NCI-H128 (cell line): ENCODE data around the gene PNPLA3.
"Not testable (repeated sequence)": the region's sequence is repeated elsewhere in the genome, so short reads cannot be mapped to it uniquely, and the experiment has no call there.

Source experiments
- DNase-seq: peaks from one replicate; lab custom pipeline; 2025; ENCODE audit not compliant: unreplicated experiment; lab: John Stamatoyannopoulos, UW

PNPLA3 gene

DNA sequence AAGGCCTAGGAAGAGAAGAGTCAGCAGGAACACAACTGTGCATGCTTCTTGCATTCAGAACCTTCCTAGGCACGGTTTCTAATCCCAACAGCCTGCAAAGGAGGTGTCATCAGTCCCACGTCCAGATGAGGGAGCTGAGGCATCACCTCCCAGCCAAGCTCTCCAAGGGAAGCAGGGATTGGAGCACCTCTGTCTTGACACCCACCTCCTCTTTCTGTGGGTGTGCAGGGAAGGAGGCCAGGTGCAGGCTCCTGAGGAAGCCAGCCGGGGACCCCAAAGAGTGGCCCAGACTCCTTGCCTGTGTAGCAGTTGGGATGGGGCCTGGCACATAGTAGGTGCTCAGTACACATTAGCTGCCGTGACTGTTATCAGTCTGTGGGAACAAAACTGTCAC is 33.7 kb upstream of the PNPLA3 start:
- no peak for DNase-seq

DNA sequence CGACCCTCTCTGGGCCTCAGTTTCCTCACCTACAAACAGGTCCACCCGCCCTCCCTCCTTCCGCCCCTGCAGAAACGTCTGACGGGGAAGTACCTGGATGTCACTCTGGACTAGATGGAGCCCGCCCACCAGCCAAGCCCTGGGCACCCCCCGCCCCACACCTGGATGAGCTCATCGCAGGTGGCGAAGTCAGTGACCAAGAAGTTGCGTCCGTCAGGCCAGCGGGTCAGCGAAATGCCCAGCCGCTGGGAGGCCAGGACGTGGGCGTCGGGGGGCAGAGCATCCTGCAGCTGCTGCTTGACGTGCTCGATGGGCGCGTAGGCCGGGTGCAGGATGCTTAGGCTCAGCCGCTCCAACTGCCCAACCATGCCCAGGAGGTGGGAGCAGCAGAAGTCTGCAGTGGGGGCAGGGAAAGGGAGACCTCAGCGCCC is 32.7 kb upstream of the PNPLA3 start:
- DNase-seq, result no peak

DNA sequence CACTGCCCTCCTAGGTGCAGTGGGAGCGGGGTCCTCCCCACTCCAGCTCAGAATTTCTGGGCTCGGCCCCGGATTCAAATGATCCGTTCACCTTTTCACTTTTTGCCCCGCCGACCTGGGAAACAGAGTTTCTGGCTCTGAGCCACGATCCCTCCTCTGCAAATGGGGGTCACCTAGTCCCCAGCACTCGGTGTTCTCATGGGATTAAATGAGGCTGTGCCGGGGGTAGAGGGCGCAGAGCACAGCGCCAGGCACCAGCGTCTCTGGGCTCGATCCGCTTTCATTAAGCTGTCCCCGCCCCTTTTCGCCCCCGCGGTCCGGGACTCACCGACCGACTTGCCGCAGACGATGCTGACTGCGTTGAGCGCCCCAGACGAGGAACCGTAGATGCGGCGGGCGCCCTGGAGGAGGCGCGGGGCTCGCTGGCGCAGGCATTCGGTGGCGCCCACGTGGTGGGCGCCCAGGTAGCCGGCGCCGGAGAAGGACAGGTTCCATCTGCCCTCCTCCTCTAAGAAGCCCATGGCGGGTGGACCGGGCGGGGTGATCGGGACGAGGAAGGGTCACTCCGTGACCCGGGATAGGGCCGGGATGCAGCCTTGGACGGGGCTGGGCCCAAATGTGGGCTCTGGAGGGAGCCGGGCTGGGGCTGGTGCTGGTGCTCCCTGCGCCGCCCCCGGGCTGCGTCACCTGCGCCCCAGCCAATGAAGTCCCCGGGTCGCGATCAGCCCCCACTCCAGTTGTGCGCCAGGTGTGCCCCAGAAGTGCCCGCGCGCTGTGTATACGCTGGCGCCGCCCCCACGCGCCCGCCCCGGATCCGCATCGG is 32.0 kb upstream of the PNPLA3 start, which contains the start of gene PNPLA5:
Gene PNPLA5, minus strand, starts transcription at position 654 of the 823 bp plus-strand sequence. Its CDS starts 133 bp downstream, at position 521.
- no peak for DNase-seq

DNA sequence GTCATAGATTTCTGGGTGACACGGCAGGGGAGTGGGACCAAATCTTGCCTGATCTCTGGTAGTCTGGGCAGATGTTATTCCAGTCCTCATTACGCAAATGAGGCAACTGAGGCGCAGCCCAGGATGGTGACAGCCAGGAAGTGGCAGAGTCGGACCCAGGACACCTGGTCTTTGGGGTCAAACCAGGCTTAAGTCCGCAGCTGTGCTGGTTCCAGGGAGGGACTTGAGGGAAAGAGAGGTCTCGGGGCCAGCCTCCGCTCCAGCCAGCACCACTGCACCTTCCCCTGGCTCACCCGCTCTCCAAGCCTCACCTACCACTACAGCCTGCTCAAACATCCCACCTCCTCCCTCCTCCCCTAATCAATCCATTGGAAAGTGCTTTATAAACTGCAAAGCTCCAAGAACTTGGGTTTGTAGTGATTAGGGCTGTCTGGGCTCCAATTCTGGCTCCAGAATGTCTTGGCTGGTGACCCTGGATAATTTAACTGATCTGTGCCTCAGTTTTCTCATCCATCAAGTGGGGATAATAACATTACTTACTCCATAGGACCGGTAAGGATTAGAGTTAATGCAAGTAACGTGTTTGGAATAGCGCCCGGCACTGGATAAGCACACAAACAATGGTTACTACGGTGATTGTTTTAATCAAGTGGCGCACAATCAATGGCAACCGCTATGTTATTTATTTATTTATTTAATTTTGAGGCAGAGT is 31.3 kb upstream of the PNPLA3 start:
- no peak for DNase-seq

DNA sequence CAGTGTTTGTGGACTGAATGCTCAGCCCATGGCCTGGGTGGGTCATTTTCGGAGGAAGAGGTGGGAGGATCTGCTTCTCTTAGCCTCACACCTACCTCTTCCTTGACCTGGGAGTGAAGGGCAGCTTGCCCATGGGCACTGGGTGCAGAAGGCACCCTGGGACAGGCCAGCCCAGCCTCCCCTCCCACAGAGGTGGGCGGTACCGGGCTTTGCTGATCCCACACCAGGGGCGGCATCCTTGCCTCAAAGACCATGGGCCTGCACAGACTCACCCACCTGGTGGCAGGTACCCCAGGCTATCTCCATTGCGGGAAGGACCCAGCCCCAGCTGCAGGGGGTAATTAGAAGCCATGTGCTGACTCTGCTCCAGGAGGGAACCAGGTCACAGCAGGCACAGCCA is 30.3 kb upstream of the PNPLA3 start:
- DNase-seq, result no peak

DNA sequence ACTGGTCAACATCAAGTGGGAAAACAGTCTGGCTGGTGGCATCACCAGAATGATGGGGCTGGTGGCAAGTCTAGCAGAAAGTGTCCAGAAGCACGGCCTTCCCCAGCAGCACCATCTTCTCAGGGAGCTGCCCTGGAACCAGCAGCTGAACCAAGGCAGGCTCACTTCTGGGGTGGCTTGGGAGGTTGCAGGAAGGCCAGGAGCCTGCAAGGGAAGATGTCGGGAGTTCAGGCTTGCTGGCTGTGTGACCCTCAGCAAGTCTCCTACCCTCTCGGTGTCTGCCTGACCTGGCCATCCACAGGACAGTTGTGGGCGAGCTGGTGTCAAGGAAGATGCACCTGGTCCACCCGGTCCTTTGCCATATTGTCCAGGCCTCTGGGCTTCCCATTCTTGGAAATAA is 29.5 kb upstream of the PNPLA3 start:
- DNase-seq, result no peak

DNA sequence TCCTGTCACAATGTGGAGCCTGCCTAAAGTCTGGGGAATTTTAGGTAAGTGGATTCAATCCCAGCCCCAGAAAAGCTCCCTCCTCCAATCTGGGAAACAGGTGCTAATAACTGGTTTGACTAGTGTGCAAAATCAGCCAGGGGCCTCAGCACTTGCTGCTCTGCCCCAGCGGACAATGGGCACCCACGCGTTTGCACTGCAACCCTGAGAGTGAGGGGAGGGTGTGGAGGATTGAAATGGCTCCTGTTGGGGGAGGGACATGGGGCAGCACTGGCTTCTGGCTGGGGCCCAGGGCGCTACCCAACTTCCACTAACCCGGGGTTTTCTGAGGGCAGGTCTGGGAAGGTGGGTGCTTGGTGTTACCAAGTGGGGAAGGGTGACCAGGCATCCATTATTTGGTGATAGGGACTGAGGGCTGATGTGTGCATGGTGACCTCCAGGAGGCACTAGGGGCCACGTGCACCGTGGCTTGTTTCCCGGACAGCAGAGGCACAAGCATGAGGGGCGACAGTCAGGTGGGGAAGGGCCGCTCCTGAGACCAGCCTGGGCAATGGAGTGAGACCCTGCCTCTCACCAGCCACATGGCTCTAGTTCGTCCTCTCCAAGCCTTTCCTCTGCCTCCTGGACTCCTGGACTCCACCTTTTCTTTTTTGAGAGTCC is 27.5 kb upstream of the PNPLA3 start:
- DNase-seq, result no peak

DNA sequence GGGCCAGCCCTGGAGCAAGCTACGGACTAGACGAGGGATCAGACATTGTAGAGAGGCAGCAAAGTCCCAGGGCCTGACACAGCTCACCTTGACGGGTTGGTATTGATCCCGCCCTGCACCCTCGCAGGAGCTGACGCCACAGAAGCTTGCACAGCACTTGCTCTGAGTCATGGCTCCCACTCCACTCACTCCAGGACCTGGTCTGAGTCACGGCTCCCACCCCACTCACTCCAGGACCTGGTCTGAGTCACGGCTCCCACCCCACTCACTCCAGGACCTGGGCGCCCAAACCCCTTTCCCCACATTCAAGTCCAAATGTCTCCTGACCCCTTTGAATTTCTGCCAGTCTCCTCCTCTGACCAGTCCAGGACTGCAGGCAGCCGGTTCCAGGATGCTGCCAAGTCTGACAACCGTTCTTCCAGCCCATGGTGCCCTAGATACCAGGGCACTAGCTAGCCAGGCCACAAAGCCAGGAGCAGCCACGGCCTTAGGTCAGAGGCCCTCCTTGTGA is 25.8 kb upstream of the PNPLA3 start:
- no peak for DNase-seq

DNA sequence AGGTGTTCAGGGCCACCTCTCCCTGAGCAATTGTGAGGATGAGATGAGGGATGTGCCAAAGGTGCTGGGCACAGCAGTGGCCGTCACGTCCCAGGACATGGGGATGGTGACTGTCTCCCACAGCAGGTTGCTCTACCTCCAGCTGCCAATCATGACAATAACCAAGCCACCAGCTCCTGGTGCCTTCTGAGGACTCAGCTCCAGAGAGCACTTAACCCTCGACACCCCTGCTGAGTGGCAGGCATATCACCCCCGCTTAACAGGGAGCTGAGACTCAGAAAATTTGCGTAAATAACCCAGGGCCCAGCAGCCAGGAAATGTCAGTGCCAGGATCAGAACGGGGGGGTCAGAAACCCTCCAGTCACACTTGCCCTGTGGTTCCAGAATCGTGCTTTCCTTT is 23.4 kb upstream of the PNPLA3 start:
- no peak for DNase-seq

DNA sequence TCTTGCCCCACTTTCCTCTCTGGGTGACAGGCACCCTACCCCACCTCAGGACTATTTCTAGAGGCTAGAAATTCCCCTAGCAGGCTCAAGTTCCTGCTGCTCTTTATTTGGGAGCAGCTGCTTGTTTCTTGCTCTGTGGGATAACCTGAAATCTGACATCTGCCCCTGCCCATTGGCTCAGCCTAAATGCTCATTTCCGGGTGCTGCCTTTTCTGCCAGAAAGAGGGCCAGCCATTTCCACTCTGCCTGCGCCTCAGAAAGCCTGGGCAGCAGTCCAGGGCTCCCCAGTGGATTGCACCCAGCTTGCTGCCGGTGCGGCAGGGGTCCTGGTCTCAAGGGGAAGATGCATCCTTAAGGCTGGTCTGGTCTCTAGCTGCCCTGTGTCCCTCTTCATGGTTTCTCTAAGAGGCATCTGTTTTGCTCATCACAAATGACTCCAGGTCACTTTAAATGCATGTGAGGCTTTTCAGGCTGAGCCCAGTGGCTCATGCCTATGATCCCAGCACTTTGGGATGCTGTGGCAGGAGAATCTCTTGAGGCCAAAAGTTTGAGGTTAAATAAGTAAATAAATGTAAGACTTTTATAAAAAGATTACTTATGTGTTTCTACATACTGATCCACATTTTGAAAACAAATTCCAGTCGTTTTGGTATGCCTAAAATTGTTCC is 21.5 kb upstream of the PNPLA3 start:
- DNase-seq, result no peak

DNA sequence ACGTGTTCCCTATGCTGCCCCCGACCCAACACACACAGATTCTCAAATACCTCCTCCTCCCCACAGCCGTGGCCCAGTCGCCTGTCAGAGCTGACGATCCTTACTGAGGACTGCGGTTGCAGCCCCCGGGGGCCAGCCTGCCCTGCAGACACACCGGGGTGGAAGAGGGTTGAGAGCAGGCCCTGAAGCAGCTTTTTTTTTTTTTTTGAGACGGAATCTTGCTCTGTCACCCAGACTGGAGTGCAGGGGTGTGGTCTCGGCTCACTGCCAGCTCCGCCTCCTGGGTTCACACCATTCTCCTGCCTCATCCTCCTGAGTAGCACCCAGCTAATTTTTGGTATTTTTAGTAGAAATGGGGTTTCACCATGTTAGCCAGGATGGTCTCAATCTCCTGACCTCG is 20.6 kb upstream of the PNPLA3 start:
- not testable (repeated sequence) for DNase-seq

DNA sequence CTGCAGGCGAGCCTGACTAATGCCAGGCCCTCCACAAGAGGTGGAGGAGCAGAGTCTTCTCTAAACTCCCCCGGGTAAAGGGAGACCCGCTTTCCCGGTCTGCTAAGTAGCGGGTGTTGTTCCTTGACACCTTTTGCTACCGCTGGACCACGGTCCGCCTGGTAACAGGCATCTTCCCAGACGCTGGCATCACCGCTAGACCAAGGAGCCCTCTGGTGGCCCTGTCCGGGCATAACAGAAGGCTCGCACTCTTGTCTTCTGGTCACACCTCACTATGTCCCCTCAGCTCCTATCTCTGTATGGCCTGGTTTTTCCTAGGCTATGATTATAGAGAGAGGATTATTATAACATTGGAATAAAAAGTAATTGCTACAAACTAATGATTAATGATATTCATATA is 19.2 kb upstream of the PNPLA3 start:
- not testable (repeated sequence) for DNase-seq

DNA sequence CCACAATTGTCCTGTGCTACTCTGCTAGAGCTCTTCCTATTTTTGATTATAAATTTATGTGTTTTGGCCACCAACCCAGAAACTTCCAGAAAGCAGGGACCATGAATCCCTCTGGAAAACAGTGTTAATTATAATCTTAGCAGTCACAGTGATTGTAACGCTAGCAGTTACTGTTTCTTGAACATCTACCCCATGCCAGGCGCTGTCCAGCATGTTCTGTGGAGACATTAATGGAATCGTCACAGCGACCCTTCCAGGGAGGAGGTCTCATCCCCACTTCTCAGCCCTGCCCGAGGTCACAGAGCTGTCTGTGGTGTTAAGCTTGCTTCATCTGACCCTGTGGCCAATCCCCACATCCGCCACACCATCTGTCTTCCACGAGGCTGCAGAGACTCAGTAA is 17.9 kb upstream of the PNPLA3 start:
- DNase-seq, result no peak

DNA sequence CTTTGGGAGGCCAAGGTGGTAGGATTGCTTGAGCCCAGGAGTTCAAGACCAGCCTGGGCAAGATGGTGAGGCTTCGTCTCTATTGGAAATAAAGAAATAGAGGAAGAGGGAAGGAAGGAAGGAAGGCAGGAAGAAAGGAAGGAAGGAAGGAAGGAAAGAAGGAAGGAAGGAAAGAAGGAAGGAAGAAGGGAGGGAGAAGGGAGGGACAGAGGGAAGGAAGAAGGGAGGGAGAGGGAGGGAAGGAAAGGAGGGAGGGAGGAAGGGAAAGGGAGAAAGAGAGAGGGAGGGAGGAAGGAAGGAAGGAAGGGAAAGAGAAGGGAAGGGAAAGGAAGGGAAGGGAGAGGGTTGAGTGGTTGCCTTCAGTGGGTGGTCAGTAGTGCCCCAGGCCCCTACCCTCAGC is 13.9 kb upstream of the PNPLA3 start:
- no peak for DNase-seq

DNA sequence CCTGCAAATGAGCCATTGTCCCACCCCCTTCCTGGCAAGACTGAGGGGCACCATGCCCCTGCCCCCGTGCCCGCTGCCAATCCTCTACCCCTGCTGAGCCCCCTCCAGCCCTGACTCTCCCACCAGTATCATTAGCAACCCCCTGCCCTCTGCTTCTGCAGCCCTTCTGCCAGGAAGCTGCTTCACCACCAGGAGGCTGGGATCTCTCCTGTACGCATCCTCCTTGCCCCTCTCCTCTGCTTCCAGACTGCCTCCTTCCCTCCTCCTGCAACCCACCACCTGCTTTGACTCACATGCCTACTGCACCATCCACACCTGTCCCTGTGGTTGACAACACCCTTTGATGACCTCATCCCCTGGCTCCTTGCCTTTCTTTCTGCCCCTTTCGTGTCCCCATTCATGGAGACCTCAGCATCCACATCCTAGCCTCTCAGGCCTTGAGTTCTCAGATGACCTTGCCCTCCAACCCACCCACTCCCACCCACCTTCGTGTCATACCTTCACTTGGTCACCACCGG is 13.4 kb upstream of the PNPLA3 start:
- no peak for DNase-seq

DNA sequence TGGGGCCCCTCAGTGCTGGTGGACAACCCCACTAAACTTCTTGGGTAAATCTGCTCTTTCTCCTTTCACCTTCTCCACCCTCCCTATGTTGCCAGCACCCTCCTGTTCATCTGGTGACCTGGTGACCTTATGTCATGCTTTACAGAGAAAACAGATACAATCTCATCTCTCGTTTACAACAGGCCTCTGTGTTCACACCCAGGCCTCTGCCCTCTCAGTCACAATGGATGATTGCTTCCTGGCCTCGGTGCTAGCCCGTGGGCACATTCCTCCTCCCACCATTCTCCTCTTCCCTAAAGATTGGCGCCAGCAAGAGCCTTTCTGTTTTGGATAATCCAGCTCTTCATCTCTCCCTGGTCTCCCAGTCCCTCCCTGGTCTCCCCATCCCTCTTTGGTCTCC is 12.3 kb upstream of the PNPLA3 start:
- no peak for DNase-seq

DNA sequence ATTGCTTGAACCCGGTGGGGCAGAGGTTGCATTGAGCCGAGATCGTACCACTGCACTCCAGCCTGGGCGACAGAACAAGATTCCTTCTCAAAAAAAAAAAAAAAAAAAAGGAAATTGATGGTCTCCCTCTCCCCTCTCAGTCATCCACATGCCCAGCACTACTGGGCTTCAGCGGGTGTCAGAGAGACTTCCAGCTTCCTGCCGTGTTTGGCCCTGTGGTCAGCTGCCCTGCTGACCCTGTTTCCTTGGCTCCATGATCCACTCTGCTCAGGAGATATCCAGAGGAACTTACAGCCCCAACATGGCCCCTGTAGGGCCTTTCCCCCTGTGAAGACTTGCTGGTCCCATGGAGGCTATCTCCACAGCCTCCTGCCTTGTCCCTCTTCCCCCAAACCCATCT is 6.1 kb upstream of the PNPLA3 start:
- no peak for DNase-seq

DNA sequence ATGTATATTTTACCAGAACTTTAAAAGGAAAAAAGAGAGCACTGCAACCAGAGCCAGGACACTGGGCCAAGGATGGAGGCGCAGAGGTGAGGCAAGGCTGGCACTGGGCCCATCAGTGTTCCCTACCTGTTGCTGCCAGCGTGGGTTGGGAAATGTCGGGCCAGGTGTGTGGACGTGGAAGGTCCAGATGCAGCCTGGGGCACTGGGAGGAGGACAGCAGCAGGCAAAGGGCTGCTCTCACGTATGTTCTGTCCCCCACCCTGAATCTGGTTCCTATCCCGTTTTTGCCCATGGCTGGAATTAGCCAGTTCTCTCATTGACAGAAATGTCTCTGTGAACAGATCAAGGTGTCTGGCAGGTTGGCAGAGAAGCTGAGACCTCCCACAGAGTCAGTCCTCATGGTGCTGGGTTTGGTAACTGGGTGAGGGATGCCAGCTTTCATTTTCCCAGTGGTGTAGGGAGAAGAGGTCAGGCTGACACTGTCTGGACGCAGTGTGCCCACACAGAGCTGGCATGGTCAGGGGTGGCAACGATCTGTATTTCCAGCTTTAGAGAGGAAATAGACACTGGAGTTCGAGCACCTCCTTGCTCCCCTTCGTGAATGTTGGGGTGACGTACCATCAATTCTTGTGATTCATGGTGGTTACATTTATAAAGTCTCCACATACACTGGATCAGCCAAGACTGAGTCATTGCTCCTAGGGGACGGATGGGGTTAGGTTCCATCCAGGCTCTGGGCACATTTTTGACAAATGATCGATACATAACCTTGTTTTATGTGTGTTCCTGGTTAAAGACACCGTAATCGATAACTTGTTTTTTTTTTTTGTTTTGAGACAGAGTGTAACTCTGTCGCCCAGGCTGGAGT is 4.3 kb upstream of the PNPLA3 start:
- no peak for DNase-seq

DNA sequence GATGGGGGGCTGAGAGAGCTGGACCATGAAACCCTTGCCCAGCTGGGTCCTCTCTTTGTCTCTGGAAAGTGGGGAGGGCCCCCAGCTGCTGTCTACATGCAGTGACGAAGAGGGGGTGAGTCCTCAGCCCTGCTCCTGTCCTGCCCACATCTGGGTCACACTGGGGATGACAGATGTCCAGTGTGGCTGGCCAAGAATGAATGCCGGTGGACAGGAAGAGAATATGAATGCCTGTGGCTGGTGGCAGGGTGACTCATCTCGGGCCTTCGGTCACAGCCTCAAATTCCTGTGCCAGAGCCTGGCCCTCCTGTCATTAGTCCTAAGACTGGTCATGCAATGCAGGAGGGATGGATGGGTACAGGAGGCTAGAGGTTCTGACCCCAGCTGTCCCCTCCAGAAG is 2.2 kb upstream of the PNPLA3 start:
- DNase-seq, result no peak

DNA sequence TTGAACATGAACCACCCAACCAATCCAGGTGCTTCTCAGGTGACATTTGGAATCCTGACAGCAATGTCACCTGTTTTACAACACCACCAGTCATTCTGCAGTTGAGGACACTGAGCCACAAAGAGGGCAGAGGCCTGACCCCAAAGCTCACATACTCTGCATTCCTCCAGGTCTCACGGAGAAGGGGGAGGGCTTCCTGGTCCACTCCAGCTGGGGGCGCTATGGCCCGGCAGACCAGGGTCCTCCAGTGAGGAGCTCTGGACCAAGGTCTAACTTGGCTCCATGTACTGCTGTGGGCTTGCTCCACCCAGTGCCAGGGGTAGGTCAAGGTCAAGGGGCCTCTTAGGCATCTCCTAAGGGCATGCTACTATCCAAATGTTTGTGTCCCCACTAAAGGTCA is 1.5 kb upstream of the PNPLA3 start:
- no peak for DNase-seq
